GM23248 (cell line): ENCODE data around the gene LRP5. TPM values are rescaled to one million over a fixed set of nuclear protein-coding genes. Genes with fewer than 3 reads are reported as not detected.

Experiments
- DNase-seq: peaks from one replicate; pipeline ENCODE4 v3.0.0-alpha.2; 2015
- H2AFZ ChIP-seq: fragments of 200-600 bp; sonication (generic); 2 replicates; pipeline ENCODE4 v1.6.1; 2016; ENCODE audit warnings: antibody characterized with exemption
- H3F3A ChIP-seq: fragments of 200-600 bp; sonication (generic); 2 replicates; pipeline ENCODE4 v1.6.1; 2016; ENCODE audit warnings: mild to moderate bottlenecking, antibody characterized with exemption, mixed run types; ENCODE audit not compliant: insufficient read depth
- H3K27ac ChIP-seq: fragments of 200-600 bp; sonication (generic); 2 replicates; pipeline ENCODE4 v1.5.1; 2016; ENCODE audit warnings: mild to moderate bottlenecking
- H3K27me3 ChIP-seq: fragments of 200-600 bp; sonication (generic); replicated peaks from 2 replicates; pipeline ENCODE4 v1.6.1; 2016; ENCODE audit warnings: mild to moderate bottlenecking; ENCODE audit not compliant: insufficient read depth
- H3K36me3 ChIP-seq: fragments of 200-600 bp; sonication (generic); 2 replicates; pipeline ENCODE4 v1.6.1; 2016; ENCODE audit warnings: low read depth, mild to moderate bottlenecking
- H3K4me1 ChIP-seq: fragments of 200-600 bp; sonication (generic); 2 replicates; pipeline ENCODE4 v1.6.1; 2016; ENCODE audit warnings: mild to moderate bottlenecking; ENCODE audit not compliant: insufficient read depth
- H3K4me2 ChIP-seq: fragments of 200-600 bp; sonication (generic); one replicate; pipeline ENCODE4 v1.6.1; 2016; ENCODE audit warnings: mild to moderate bottlenecking; ENCODE audit not compliant: unreplicated experiment
- H3K4me3 ChIP-seq: fragments of 200-600 bp; sonication (generic); 2 replicates; pipeline ENCODE4 v1.5.1; 2016; ENCODE audit warnings: mild to moderate bottlenecking
- H3K79me2 ChIP-seq: fragments of 200-600 bp; sonication (generic); 2 replicates; pipeline ENCODE4 v1.6.1; 2016; ENCODE audit warnings: mild to moderate bottlenecking; ENCODE audit not compliant: insufficient read depth
- H3K9ac ChIP-seq: fragments of 200-600 bp; sonication (generic); 2 replicates; pipeline ENCODE4 v1.6.1; 2016; ENCODE audit warnings: mild to moderate bottlenecking
- H3K9me2 ChIP-seq: fragments of 200-600 bp; sonication (generic); 2 replicates; pipeline ENCODE4 v1.6.1; 2016; ENCODE audit warnings: mixed run types, mild to moderate bottlenecking, moderate library complexity; ENCODE audit not compliant: insufficient read depth
- H3K9me3 ChIP-seq: fragments of 200-600 bp; sonication (generic); one replicate; pipeline ENCODE4 v1.6.1; 2017; ENCODE audit warnings: low read depth
- H4K20me1 ChIP-seq: fragments of 200-600 bp; sonication (generic); 2 replicates; pipeline ENCODE4 v1.6.0; 2016; ENCODE audit not compliant: insufficient read depth
- EZH2 ChIP-seq: fragments of 200-600 bp; sonication (generic); IDR thresholded peaks from 2 replicates; pipeline ENCODE4 v1.6.1; 2018; ENCODE audit warnings: antibody characterized with exemption, mild to moderate bottlenecking; ENCODE audit not compliant: insufficient read depth, poor library complexity, severe bottlenecking
- EZH2phosphoT487 ChIP-seq: fragments of 200-600 bp; sonication (generic); IDR thresholded peaks from 2 replicates; pipeline ENCODE4 v1.6.1; 2018; ENCODE audit warnings: antibody characterized with exemption, moderate library complexity, mild to moderate bottlenecking, low read depth; ENCODE audit not compliant: insufficient read depth
- WGBS, 2 experiments: methylation state at CpG; one replicate each; pipeline ENCODE4 v1.1.6; 2015 to 2017; ENCODE audit warnings: low lambda C conversion rate in 2 of 2, low coverage in 1 of 2; ENCODE audit errors: missing lambda C conversion rate in 2 of 2; 5-methylcytosine and 5-hydroxymethylcytosine counted together
- in situ Hi-C: fragments of 300-500 bp; cut with MboI; formaldehyde crosslinking; loops from 2 replicates; pipeline ENCODE4 v1.15.0; 2020
- polyA plus RNA-seq: library from polyadenylated mRNA; unstranded; fragments of >200 nt; fragmentation: Nextera tagmentation; extraction: Ambion mirVana; gene quantifications from 2 replicates; pipeline ENCODE4 v1.2.1, GENCODE V29; 2016
- total RNA-seq: library from RNA; depleted of rRNA; stranded (reverse); fragments of >200 nt; shearing (Covaris generic); gene quantifications from 2 replicates; pipeline ENCODE4 v1.2.3, GENCODE V29; 2014

LRP5 gene
- total and polyA plus RNA-seq, 2 experiments from 2014 or later = 3.0 TPM

DNA sequence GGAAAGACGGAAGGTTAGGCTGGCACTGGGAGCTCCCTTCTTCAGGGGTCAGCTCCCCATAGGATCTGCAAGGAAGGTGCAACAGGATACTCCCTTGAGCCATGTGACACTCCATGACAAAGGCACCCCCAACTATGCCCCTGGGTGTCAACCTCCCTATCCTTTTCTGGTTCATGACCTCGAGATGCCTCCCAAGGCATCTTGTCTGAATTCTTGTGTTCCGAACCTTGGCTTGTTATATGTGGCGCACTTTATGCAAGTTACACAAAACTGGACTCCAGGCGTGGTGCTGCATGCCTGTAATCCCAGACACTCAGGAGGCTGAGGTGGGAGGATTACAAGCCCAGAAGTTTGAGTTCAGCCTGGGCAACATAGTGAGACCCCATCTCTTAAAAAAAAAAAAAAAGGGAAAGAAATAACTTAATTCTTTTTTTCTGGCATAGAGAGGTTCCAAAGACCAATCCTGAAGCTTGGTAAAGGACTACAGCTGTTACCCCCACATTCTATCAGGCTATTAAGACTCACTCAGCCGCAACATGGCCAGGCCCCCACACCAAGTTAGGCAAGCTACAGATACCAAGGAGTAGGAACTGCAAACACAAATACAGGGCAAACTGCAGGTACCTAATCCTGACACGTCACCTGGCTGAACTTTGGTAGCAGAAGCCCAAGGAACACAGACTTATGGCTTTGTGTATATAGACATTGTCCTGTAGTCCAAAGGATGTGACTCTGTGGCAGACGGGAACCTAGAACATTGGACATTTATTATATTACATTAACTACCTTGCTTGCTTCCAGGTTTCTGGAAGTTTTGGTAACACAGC lies 42.0 kb upstream of the LRP5 start:
- Histone ChIP-seq H3K4me2 (peak overlapping the region; percentile 92), H4K20me1 (no peaks in the 10 kb centered on the region), H3K9me2 (no peaks in the 10 kb centered on the region), H3K9ac (peak overlapping the region; percentile 100), H3K27ac (peak overlapping the region; percentile 99), H2AFZ (no peak overlapping the region), H3K79me2 (peaks cover 62% of the 10 kb centered on the region), H3K27me3 (no peaks in the 10 kb centered on the region), H3F3A (peaks cover 7% of the 10 kb centered on the region; the same call in 1 of the 2 replicates), H3K4me3 (peak overlapping the region; percentile 91), H3K36me3 (peaks cover 27% of the 10 kb centered on the region), H3K9me3 (no peaks in the 10 kb centered on the region), H3K4me1 (peaks cover 22% of the 10 kb centered on the region)
- in situ Hi-C loops = no loop called here
- no peak for TF ChIP-seq EZH2phosphoT487
- no peak for TF ChIP-seq EZH2
- DNase-seq = no peak
- WGBS, 2 experiments = 57 to 59% methylated on average over 8 of the region's 8 CpGs

DNA sequence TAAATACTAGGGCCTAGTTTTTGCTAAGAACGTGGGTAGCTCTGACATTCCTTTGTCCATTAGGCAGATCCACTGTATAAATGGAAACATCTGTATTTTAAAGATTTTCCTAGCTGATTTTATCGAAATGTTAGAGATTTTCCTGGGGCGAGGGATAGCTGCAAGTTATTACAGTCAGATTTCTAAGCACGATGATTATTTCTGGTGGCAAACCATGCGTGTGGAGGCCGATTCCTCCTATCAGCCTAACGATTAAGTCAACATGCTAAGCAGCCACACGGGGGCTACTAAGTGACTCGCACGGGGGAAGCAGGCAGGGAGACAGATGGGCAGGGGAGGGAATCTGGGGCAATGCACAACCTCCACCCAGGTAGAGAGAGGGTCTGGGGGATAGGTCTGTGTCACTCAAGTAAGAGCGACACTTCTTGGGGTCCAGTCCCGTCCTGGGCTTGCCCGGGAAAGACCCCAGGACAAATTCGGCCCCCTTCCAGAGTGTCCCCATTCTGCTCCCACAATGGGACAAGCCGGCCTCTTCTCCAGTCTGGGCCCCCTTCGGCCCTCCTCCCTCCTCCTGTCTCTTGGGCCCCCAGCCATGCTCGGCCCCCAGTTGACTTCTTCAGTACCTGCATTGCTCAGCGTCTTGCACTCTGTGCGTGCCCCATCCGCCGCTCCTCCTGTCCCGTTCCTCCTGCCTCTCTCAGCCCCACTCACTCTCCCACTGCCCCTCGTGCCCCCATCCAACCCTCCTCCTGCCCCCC lies 41.2 kb upstream of the LRP5 start:
- no peaks in the 10 kb centered on the region for H3K9me3 ChIP-seq
- H3F3A ChIP-seq = peaks cover 7% of the 10 kb centered on the region; the same call in 1 of the 2 replicates
- peak; percentile 97 for DNase-seq
- H3K9me2 ChIP-seq = no peaks in the 10 kb centered on the region
- no peaks in the 10 kb centered on the region for H4K20me1 ChIP-seq
- peak overlapping the region; percentile 92 for H3K4me2 ChIP-seq
- H3K4me1 ChIP-seq = peaks cover 22% of the 10 kb centered on the region
- peaks cover 19% of the 10 kb centered on the region for H3K36me3 ChIP-seq
- in situ Hi-C loops = no loop called here
- peaks cover 55% of the 10 kb centered on the region for H3K79me2 ChIP-seq
- H3K9ac ChIP-seq = peak overlapping the region; percentile 100
- peak overlapping the region; percentile 91 for H3K4me3 ChIP-seq
- 2% methylated on average over 17 to 23 of the region's 23 CpGs for WGBS, 2 experiments
- no peaks in the 10 kb centered on the region for H3K27me3 ChIP-seq
- TF ChIP-seq EZH2 (no peak), EZH2phosphoT487 (no peak)
- H3K27ac ChIP-seq = peak overlapping the region; percentile 99
- peak overlapping the region; percentile 47 for H2AFZ ChIP-seq

DNA sequence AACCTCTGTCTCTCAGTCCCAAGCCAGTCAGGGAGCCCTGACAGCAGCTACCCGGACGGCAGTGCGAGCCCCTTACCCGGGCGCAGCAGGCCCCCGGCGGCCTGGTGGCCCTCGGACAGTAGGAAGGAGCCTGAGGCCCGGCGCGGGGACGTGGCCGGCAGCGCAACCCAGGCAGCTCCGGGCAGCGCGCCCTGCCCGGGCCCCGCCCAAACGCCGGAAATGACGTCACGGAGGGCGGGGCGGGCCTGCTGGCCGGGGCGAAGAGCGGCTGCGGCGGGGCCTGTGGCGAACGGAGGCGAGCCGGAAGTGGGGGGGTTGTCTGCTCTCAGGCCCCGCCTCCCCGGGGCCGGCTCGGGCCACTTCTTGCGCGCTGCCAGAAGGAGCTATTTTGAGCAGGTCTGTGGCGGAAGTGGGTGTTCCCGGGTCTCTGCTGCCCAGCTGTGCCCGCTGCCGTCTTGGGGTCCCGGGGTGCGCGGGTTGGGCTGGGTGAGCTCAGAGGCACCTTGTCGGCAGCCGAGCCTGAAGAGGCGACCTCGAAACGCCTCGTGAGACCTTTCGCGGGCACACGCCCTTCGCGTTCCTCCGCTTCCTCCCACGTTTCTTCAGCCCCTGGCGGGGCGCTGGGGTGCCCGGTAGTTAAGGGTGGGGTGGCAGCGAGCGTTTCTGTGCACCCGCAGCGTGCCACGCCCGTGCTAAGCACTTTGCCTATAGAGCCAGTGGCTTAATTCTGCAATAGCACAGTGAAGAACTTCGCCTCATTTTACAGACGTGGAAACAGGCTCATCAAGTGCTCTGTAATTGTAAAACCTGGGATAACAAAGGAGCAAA lies 40.4 kb upstream of the LRP5 start, which contains the start of gene C11orf24:
C11orf24 (minus strand) TSS at position 193 of the 828 bp plus-strand sequence. CDS start 8,206 bp downstream, outside the sequence.
- TF ChIP-seq EZH2phosphoT487 (no peak), EZH2 (no peak)
- in situ Hi-C loops = no loop called here
- Histone ChIP-seq H3K27ac (peak within 1 kb of the TSS; percentile 99), H3K9ac (peak within 1 kb of the TSS; percentile 100), H3K9me3 (no peaks in the 10 kb centered on the region), H3K4me2 (peak within 1 kb of the TSS; percentile 92), H3K79me2 (peaks cover 47% of the 10 kb centered on the region), H3K4me1 (peaks cover 22% of the 10 kb centered on the region), H2AFZ (peak within 1 kb of the TSS; percentile 78), H3K9me2 (no peaks in the 10 kb centered on the region), H3K4me3 (peak within 1 kb of the TSS; percentile 91), H3K36me3 (peaks cover 14% of the 10 kb centered on the region), H4K20me1 (no peaks in the 10 kb centered on the region), H3F3A (peaks cover 7% of the 10 kb centered on the region; the same call in 1 of the 2 replicates), H3K27me3 (no peaks in the 10 kb centered on the region)
- WGBS, 2 experiments = 1 to 2% methylated on average over 52 to 68 of the region's 71 CpGs
- DNase-seq = peak; percentile 97
